Myocyte (in vitro differentiated cells): ENCODE measurements around the gene ZNF212. TPM values are rescaled to one million over a fixed set of nuclear protein-coding genes. Genes with fewer than 3 reads are reported as not detected.
A peak's percentile ranks its signal among the peaks of the same experiment; 100 is the strongest.

Source experiments
- DNase-seq: peaks from one replicate; pipeline ENCODE4 v3.0.0-alpha.2; 2012; ENCODE audit warnings: low read depth
- total RNA-seq: library from RNA; depleted of rRNA; stranded (reverse); fragments of >200 nt; gene quantifications from 2 replicates; pipeline ENCODE4 v1.2.3, GENCODE V29; 2014

Gene ZNF212
- total RNA-seq, 1 donor from 2014 or later: 5.9 TPM

DNA sequence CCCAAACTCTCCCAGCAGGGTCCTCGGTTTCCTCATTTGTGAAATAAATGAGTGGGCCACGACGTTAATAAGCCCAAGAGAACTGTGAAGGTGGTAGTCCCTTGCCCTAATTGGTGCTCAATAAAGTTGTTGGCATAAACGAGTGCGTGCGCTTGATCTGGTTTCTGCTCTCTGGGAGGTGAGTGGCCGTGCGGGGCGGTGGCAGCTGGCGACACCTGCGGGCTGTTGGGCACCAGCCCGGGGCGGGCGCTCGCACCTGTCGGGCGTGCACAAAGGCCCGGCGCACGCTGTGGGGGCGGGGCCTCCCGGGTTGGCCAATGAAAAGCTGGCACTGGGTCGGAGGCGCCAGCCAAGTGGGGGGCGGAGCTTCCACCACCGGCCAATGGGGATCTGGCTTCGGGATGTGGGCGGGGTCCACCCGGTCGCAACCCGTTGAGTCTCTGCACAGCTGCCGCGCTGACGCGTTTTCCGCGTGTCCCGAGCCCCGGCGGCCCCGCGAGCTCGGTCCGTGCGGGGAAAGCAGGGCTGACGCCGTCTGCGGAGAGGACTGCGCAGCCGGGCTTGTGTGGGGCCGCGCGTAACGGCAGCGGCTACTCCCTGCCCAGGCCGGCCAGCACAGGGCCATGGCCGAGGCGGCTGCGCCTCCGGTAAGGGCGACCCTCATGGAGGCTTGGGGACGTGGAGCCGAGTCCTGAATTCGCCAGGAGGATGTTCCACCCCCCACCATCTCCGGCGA lies 45.6 kb downstream of the ZNF212 start:
- peak; percentile 95 for DNase-seq

DNA sequence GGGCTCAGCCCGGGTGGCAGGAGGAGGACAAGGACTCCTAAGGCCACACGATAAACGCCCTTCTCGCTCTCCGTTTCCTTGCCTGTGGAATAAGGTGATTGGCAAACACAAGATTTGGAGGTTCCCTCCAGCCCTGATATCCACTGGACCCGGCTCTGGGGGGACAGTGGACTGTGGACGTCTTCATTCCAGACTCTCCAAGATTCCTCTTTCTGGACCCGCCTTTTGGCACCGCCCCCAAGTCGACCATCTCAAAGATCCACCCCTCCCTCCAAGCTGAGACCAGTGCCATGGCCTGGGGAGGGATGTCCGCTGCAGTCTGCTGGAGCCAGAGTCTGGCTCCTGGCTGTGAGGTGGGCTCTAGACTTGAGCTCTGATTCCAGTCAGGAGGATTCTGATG lies 46.2 kb downstream of the ZNF212 start:
- DNase-seq: peak; percentile 64

GRCh38 chr7:149286811-149287400 lies 47.5 kb downstream of the ZNF212 start:
- DNase-seq: no peak

DNA sequence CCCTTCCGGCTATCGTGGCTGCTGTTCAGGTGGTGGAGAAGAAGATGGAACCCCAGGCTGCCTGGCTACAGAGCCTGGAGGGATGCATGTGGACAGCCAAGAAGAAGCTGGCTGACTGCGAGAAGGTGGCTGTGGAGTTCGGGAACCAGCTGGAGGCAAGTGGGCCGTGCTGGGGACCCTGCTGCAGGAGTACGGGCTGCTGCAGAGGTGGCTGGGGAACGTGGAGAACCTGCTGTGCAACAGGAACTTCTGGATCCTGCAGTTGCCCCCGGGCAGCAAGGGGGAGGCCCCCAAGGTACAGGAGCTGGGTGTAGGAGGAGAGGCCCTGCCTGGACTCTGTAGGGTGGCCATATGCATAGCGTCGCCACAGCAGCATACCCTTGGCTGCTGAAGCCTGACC lies 48.2 kb downstream of the ZNF212 start:
- DNase-seq: no peak

- DNase-seq: no peak
These were observed 49.8 kb downstream of the ZNF212 start for GRCh38 chr7:149289262-149289661.

GRCh38 chr7:149289856-149290255 lies 50.4 kb downstream of the ZNF212 start:
- no peak for DNase-seq

DNA sequence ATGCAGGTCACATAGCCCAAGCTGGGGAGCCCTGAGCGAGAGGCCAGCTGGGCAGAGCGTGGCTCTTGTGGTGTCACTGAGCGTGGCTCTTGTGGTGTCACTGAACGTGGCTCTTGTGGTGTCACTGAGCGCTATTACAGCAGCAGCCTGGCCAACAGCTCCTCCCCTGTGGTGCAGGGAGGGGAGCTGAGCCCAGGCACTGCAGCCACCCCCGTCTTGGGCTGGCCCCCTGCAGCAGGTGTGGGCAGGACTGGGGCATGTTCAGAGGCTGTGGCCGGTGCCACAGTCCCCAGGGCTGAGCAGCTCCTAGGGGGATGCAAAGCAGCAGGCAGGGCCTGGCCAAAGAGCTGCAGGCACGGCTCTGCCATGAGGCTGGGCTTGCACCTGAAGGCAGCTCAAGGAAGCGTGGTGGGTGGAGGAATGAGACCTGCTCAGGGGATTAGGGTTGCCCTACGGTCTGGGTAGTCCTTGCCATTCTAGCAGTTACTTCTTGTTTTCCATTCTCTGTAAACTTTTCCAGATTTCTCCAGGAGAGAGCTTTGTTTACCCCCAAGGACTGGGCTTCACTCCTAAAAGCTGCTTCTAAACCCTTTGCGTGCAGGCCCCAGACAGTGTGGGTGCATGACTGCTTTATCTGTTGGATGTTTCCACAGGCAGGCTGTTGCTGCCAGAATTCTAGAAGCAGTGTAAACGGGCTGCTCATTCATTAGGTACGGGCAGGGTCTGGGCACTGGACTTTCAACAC lies 51.8 kb downstream of the ZNF212 start:
- DNase-seq: peak; percentile 73

GRCh38 chr7:149291781-149292461 lies 52.5 kb downstream of the ZNF212 start:
- peak; percentile 14 for DNase-seq

GRCh38 chr7:149292462-149292823 lies 53.0 kb downstream of the ZNF212 start:
- DNase-seq: peak; percentile 18

GRCh38 chr7:149293338-149293737 lies 53.9 kb downstream of the ZNF212 start:
- DNase-seq: no peak

DNA sequence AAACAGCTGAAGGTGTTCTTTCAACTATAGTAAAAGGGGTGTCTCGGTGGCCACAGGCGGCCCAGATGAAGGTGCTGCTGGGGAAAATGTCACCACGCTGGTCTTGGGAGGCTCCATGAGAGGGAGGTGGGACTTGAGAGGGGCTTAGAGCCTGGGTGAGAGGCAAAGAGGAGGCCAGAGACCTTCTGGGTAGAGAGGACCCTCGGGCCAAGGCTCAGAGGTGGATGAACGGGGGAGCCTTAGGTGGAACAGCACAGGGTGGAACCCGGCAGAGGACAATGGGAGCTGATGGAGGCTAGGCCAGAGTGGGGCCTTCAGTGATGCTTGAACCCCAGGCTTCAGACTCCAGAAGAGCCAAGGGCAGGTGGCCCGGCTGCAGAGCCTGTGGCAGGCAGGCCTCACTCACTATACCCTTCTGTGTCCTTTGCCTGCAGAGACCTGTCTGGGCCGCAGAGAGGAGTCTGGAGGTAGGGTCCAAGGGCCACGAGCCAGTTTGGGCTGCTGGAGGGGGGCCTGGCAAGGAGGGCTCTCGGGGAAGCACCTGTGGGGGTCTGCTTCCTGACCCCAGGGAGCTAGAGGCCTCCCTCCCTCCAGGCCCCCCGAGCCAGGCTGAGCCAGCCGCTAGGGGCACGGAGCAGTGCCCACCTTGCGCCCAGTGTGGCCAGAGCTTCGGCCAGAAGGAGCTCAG lies 54.6 kb downstream of the ZNF212 start:
- no peak for DNase-seq

DNA sequence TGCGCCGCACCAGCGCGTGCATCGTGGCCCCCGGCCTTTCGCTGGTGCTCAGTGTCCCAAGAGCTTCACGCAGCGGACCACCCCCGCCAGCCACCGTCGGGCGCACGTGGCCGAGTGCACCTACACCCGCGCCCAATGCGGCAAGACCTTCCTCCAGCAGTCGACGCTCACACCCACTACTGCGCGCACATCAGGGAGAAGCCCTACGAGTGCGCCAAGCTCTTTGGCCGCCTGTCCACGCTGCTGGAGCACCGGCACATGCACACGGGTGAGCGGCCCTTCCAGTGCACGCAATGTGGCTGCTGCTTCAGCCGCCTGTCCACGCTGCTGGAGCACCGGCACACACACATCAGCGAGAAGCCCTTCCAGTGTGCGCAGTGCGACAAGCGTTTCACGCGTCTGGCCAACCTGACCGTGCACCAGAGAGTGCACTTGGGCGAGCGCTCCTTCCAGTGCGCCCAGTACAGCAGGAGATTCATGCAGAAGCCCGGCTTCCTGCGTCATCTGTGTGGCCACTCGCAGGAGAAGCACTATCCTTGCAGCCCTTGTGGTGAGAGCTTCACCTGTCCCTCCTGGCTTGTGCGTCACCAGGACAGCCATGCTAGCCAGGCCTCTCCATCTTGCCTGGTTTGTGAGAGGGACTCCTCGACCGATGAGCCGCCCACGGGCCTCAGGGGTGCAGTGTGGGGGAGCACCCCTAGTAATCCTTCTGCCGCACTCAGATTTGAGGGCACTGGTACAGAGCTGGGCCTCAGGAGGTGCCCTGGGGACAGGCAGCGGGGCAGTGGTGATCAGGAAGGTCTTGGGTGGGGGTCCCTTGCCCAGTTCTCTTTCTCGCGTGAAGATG lies 55.4 kb downstream of the ZNF212 start:
- DNase-seq: no peak

DNA sequence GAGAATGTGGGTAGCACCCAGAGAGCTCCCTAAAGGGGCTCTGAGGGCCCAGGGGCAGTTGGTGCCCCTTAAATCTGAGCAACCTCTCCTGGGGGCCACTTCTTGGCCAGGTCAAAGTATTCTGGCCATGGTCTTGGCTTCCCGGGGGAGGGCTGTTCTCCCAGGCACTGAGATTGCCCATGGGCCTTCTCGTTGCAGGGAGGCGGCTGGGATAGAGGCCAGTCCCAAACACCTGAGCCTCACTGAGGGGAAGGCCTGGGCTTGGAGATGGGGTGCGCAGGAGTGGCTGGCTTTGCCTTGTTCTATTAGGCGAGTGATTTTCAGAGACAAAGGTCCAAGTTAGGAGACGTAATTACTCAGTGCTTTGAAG lies 56.0 kb downstream of the ZNF212 start:
- no peak for DNase-seq

GRCh38 chr7:149296368-149296767 lies 56.9 kb downstream of the ZNF212 start:
- DNase-seq: no peak

GRCh38 chr7:149297034-149297755 lies 57.7 kb downstream of the ZNF212 start:
- DNase-seq: no peak

GRCh38 chr7:149300620-149301285 lies 61.3 kb downstream of the ZNF212 start:
- no peak for DNase-seq

DNA sequence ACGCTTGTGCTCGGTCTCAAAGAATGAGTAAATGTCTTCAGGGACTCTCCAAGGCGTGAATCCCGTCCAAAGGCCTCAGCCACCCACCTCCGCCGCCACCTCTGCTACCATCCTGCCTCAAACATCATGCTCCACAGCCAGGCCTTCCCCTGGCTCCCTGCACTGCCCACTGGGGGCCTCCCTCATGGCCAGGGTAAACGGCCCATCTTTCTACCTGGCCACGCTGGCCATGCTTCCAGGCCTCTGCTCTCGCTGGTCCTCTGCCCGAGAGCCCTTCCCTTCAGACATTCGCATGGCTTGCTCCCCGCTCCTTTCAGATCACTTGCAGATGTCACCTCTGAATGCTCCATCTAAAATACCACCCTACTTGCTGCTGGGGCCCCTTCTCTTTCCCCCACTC lies 62.8 kb downstream of the ZNF212 start:
- no peak for DNase-seq

DNA sequence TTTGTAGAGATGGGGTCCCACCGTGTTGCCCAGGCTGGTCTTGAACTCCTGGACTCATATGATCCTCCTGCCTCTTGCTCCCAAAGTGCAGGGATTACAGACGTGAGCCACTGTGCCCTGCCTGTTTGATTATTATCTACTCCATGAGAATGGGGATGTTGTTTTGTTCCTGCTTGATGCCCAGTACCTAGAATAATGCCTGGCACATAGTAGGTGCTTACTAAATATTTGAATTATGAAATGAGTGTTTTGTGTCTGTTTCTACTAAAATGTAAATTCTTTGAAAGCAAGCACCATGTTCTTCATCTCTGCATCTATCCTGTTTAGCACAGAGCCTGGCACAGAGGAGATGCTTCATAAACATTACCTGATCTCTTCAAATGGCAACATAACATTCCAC lies 63.4 kb downstream of the ZNF212 start:
- DNase-seq: no peak

GRCh38 chr7:149304006-149304405 lies 64.6 kb downstream of the ZNF212 start:
- no peak for DNase-seq
